ENCODE results near the gene KNDC1.

DNA sequence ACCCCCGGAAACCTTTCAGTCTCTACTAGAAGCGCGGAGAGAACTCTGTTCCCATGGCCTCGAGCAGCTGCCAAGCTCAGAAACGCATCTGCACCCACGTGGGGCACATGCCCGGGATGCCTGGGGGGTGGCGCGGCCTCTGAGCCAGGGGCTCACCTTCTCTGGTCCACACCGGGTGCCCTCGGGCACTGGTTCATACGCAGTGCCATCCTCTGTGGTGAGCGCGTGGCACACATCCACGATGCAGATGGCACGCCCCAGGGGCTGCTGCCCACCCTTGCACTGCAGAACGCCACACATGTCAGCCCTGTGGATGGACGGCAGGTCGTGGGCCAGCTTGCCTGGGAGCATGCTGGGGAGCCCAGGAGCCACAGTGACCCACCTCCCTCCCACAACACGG is 110.2 kb downstream of the KNDC1 start:
- no peak for TF ChIP-seq POLR2A (IDR thresholded peaks at IDR 0.05)
- TF ChIP-seq, protein P1, sequence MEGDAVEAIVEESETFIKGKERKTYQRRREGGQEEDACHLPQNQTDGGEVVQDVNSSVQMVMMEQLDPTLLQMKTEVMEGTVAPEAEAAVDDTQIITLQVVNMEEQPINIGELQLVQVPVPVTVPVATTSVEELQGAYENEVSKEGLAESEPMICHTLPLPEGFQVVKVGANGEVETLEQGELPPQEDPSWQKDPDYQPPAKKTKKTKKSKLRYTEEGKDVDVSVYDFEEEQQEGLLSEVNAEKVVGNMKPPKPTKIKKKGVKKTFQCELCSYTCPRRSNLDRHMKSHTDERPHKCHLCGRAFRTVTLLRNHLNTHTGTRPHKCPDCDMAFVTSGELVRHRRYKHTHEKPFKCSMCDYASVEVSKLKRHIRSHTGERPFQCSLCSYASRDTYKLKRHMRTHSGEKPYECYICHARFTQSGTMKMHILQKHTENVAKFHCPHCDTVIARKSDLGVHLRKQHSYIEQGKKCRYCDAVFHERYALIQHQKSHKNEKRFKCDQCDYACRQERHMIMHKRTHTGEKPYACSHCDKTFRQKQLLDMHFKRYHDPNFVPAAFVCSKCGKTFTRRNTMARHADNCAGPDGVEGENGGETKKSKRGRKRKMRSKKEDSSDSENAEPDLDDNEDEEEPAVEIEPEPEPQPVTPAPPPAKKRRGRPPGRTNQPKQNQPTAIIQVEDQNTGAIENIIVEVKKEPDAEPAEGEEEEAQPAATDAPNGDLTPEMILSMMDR (IDR thresholded peaks at IDR 0.05), result no peak

All from Peyer's patch (tissue), 4 donors.